ENCODE data around the gene CCT5.
"Not testable (repeated sequence)": the region's sequence is repeated elsewhere in the genome, so short reads cannot be mapped to it uniquely, and the experiment has no call there.

CCT5 gene

DNA sequence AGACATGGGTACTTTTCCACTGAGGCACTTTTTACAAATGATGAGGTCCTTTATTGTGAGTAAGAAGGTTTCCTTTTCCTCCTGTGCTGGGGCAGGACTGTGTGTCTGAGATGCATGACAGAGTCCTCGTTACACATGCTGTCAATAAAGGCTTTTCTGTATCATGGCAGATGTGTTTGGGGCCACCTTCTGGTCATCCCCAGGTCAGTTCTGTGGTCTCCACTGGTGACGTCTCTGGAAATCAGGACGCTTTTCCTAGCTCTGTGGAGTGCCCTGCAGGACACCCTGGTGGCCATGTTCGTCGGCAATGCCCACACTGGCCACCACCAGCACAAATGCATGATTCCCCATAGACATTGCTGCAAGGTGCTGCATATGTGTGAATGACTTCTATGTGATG is 54.9 kb downstream of the CCT5 start:
- DNase-seq: no peak

GRCh38 chr5:10306114-10306513 is 56.0 kb downstream of the CCT5 start:
- no peak for DNase-seq

- no peak for DNase-seq
These were observed 56.7 kb downstream of the CCT5 start for GRCh38 chr5:10306806-10307205.

GRCh38 chr5:10307206-10308148 is 57.4 kb downstream of the CCT5 start, which contains the start of gene CMBL:
TSS of gene CMBL (minus strand) at chr5:10307902. CDS start at chr5:10290762, 17,140 bp downstream.
- DNase-seq: peak; percentile 84

DNA sequence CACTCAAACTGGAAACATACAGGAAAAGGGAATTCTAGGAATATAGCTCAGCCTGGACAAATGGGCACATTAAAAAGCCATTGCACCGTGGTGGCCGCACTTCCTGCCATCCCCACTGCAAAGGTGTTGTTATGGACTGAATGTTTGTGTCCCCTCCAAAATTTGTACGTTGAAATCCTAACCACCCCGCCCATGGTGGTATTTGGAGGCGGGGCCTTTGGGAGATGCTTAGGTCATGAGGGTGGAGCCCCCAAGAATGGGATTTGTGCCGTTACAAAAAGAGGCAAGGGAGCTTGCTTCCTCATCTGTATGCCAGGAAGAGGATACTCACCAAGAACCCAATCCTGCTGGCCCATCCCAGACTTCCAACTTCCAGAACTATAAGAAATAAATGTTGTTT is 58.8 kb downstream of the CCT5 start:
- DNase-seq: no peak

DNA sequence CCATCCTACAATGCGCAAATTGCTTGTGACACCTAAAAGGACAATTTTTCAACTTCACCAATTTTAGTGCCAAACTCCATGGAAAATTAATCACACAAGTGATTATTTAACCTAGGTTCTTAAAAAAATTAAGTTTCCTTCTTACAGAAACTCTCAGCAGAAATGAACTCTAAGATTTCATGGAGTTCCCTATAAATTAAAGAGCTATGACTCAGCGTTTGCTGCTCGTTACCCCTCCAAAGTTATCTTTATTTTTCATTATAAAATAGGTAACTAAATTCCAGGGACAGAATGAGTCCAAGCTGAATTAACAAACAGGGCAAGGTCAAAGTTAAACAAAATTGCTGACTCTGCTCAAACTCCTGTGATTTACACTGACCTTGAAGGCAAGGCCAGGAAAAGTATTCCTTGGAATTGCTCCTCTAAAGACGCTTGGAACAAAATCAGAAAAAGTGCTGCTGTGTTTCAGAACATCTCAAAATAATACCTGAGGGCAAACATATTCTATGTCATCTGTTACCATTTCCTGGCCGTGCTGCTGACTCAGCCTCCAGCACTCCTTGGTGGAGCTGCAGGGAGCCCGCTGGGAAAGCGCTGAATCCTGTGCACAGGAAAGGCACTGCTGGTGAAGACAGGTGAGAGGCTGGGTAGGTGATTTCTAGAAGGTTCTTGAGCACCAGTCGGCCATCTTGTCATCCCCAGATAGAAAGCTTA is 60.1 kb downstream of the CCT5 start:
- DNase-seq: no peak

- not testable (repeated sequence) for DNase-seq
These were observed 60.9 kb downstream of the CCT5 start for GRCh38 chr5:10310835-10311570.

DNA sequence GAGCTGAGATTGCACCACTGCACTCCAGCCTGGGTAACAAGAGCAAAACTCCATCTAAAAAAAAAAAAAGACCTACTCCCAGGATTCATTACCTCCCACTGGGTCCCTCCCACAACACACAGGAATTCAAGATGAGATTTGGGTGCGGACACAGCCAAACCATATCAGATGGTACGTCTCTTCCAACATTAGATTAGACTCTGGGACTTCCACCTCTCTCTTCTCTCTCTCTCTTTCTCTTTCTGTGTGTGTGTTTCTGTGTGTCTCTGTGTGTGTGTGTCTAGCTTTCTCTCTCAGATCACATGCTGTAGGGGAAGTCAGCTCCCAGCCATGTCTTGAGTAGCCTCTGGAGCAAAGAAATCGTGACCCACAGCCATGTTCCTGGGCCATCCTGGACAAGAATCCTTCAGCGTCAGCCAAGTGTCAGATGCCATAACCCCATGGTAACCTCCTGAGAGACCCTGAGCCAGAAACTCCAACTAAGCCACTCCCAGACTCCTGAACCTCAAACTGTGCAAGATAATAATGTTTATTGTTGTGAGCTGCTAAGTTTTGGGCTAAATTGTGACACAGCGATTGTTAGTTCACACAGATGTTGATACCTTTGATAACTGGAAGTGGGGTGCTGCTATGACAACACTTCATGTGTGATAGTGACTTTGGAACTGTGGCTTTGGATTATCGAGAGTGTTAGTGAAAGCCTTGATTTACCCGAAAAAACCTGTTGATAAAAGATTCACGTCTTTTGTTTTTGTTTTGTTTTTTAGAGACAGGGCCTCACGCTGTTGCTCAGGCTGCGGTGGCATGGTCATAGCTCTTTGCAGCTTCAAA is 61.7 kb downstream of the CCT5 start:
- no peak for DNase-seq

DNA sequence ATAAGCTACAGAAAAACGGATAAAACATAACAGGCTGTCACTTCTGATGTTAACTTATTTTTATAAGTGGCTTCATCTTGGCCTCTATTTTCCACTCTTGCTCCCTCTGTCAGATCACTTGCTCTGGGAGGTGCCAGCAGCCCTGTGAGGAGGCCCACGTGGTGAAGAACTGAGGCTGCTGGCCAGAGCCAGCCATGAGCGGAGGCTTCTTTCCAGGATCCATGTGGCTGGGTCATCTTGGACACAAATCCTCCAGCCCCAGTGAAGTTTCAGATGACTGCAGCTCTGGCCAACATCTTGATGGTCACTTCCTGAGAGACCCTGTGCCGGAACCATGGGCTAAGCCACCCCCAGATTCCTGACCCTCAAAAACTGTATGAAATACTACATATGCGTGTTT is 65.1 kb downstream of the CCT5 start:
- DNase-seq: no peak

All from eye (tissue), 1 donor.